Measurements from ENCODE around the gene RNF208. TPM values are rescaled to one million over a fixed set of nuclear protein-coding genes. Genes with fewer than 3 reads are reported as not detected.

Gene RNF208
- total and polyA plus RNA-seq, 2 of the 4 experiments (the other 2 are of a cell fraction) = 1.2 TPM; not detected in 1

- intact Hi-C loops (cut with micrococcal nuclease) (no loop called here), in situ Hi-C loops (cut with MboI; ENCODE audit: low sequenced_read_pairs) (no loop called here), dilution Hi-C loops (cut with HindIII; ENCODE audit: low sequenced_read_pairs, unreplicated experiment) (no loop called here)
- TF ChIP-seq RAD21 (IDR thresholded peaks at IDR 0.05; ENCODE audit: low read length) = no peak
- no peak for TF ChIP-seq BHLHE40 (IDR thresholded peaks at IDR 0.05; ENCODE audit: low read depth, low read length)
- POLR2A ChIA-PET (ENCODE audit: unreplicated experiment) = interaction anchor here (1.3 kb wide), 2 partner anchors 10 to 42 kb away, joined by 3 to 4 read pairs; partner anchors contain the start of genes SSNA1 and TUBB4B
- H4K20me1 ChIP-seq (ENCODE audit: insufficient read depth, low read length) = peaks cover 35% of the 10 kb centered on the region
- H2BK15ac ChIP-seq (ENCODE audit: low read depth, low read length) = no peak overlapping the region
- peaks cover 17% of the 10 kb centered on the region for H3K4me1 ChIP-seq (ENCODE audit: control insufficient read depth, insufficient read depth, low read length)
- no peaks in the 10 kb centered on the region for H3K9me3 ChIP-seq (ENCODE audit: control insufficient read depth, insufficient read depth, low read length)
- no peak overlapping the region; the same call in 1 of the 2 replicates for H3K4me3 ChIP-seq (ENCODE audit: insufficient read depth, low read depth, low read length)
- H2BK5ac ChIP-seq (ENCODE audit: low read depth, low read length, poor library complexity, severe bottlenecking) = no peak overlapping the region
- H3K27me3 ChIP-seq (ENCODE audit: control insufficient read depth, insufficient read depth, low read length) = no peaks in the 10 kb centered on the region
- H2BK20ac ChIP-seq (ENCODE audit: low read depth, low read length) = no peak overlapping the region
- CTCF ChIA-PET = no interaction called here
- peak overlapping the region; percentile 16; the same call in 1 of the 2 replicates for H3K9ac ChIP-seq (ENCODE audit: low read depth, low read length)
- no peak overlapping the region for H3K56ac ChIP-seq (ENCODE audit: extremely low read depth, insufficient read depth, low read length)
- H4K5ac ChIP-seq (ENCODE audit: low read depth, low read length) = no peak overlapping the region
- peak overlapping the region; percentile 69 for H3K4me2 ChIP-seq (ENCODE audit: low read depth, low read length)
- no CpG with 5 or more reads among the region's 11 CpGs for WGBS, 2 experiments (ENCODE audit: extremely low coverage in 2 of 2, insufficient read length in 1 of 2)
- no peak overlapping the region for H3K27ac ChIP-seq (ENCODE audit: insufficient read depth, low read length)
- no TSS peak for BruUV-seq (replicated peaks)
- no peak overlapping the region for H4K8ac ChIP-seq (ENCODE audit: low read depth in 2 of 2, low read length in 2 of 2)
- H2BK120ac ChIP-seq (ENCODE audit: low read depth, low read length) = no peak overlapping the region
- H3K36me3 ChIP-seq (ENCODE audit: control insufficient read depth, insufficient read depth, low read length) = no peaks in the 10 kb centered on the region
- no peak overlapping the region for H2AK5ac ChIP-seq (ENCODE audit: low read depth, low read length)
- H4K91ac ChIP-seq (ENCODE audit: insufficient read depth, low read depth, low read length) = no peak overlapping the region
- ATAC-seq (ENCODE audit: low read depth) (no peak), DNase-seq (no peak)
- H3K23ac ChIP-seq (ENCODE audit: low read depth, low read length) = 0 out of 2 replicates have a peak overlapping the region, but pooled peaks have one; percentile 11
- peak overlapping the region; percentile 91 for H2AK9ac ChIP-seq (replicated peaks; ENCODE audit: low read depth, low read length, poor library complexity)
- H3K4ac ChIP-seq (ENCODE audit: low read depth, low read length) = no peak overlapping the region
- H2AFZ ChIP-seq (replicated peaks; ENCODE audit: low read length, poor library complexity) = peak overlapping the region; percentile 5
- 0 out of 2 replicates have a peak, but pooled peaks cover 2% of the 10 kb centered on the region for H3K9me1 ChIP-seq (ENCODE audit: insufficient read depth, low read length)
- H3K79me1 ChIP-seq (ENCODE audit: low read depth in 1 of 2, low read length in 2 of 2) = peaks cover 14 to 78% of the 10 kb centered on the region in 2 experiments
- H3K14ac ChIP-seq (replicated peaks; ENCODE audit: low read depth, low read length) = no peak overlapping the region
- H3K18ac ChIP-seq (ENCODE audit: low read depth, low read length) = no peak overlapping the region
Observed at GRCh38 chr9:137198902-137199283, 23.1 kb downstream of the RNF208 start.
